K562 (cell line): ENCODE results near the gene ST14. TPM values are rescaled to one million over a fixed set of nuclear protein-coding genes. Genes with fewer than 3 reads are reported as not detected.

Experiments
- CBX3 ChIP-seq, 2 experiments: IDR thresholded peaks; 1 replicate in 1 of 2; 2 replicates in 1 of 2; pipeline ENCODE4 v1.6.1; 2012; ENCODE audit warnings: inconsistent platforms in 2 of 2, low read length in 2 of 2, borderline replicate concordance in 1 of 2, control low read depth in 1 of 2
- CHCHD3 ChIP-seq: fragments of 250-450 bp; sonication (Bioruptor Pico); IDR thresholded peaks from 2 replicates; pipeline ENCODE4 v2.1.2; 2022; ENCODE audit warnings: mild to moderate bottlenecking
- EZH2 ChIP-seq: IDR thresholded peaks from 2 replicates; pipeline ENCODE4 v1.6.1; 2012; ENCODE audit warnings: low read depth, mild to moderate bottlenecking, inconsistent platforms, low read length, borderline replicate concordance
- FOS ChIP-seq: IDR thresholded peaks from 3 replicates; pipeline ENCODE4 v1.6.1; 2011; ENCODE audit not compliant: insufficient read length; ENCODE audit errors: extremely low read depth
- MAFF ChIP-seq: IDR thresholded peaks from 2 replicates; pipeline ENCODE4 v1.6.1; 2012; ENCODE audit warnings: low read length, improper control_type of control experiment
- MAFG ChIP-seq: fragments of 450-650 bp; conservative IDR thresholded peaks from 2 replicates; pipeline ENCODE4 v1.6.1; 2016; ENCODE audit warnings: missing genetic modification characterization, missing compliant biosample characterization
- MAX ChIP-seq: sonication (generic); formaldehyde crosslinking; IDR thresholded peaks from 2 replicates; pipeline ENCODE4 v1.9.0; 2022; ENCODE audit warnings: mild to moderate bottlenecking, missing genetic modification reagents
- MCM5 ChIP-seq: fragments of 450-650 bp; IDR thresholded peaks from 2 replicates; pipeline ENCODE4 v1.6.1; 2016; ENCODE audit warnings: low read depth
- MTA3 ChIP-seq: fragments of 450-650 bp; formaldehyde crosslinking; IDR thresholded peaks from 2 replicates; pipeline ENCODE4 v1.6.1; 2017; ENCODE audit warnings: mild to moderate bottlenecking, borderline replicate concordance
- NFYB ChIP-seq: IDR thresholded peaks from 2 replicates; pipeline ENCODE4 v1.6.1; 2011; ENCODE audit warnings: mild to moderate bottlenecking, moderate library complexity; ENCODE audit not compliant: insufficient read length; ENCODE audit errors: extremely low read depth
- NR2C2 ChIP-seq, 2 experiments: fragments of 200-800 bp in 1 of 2; sonication (Bioruptor generic) in 1 of 2; sonication (generic) in 1 of 2; formaldehyde crosslinking in 1 of 2; IDR thresholded peaks; 2 replicates each; pipeline versions ENCODE4 v1.6.1 to v1.8.0; 2016 to 2022; ENCODE audit warnings: mild to moderate bottlenecking in 1 of 2, missing compliant biosample characterization in 1 of 2, missing genetic modification characterization in 1 of 2, missing genetic modification reagents in 1 of 2
- PML ChIP-seq: IDR thresholded peaks from 2 replicates; pipeline ENCODE4 v1.6.1; 2012; ENCODE audit warnings: low read length, inconsistent platforms
- RBM17 ChIP-seq: fragments of 200-400 bp; formaldehyde crosslinking; IDR thresholded peaks from 2 replicates; pipeline ENCODE4 v1.6.1; 2017; ENCODE audit warnings: low read depth, mild to moderate bottlenecking, low read length, borderline replicate concordance
- SPI1 ChIP-seq: IDR thresholded peaks from 2 replicates; pipeline ENCODE4 v1.6.1; 2011; ENCODE audit warnings: low read depth, low read length, control low read depth, borderline replicate concordance
- TAL1 ChIP-seq: fragments of 450-650 bp; IDR thresholded peaks from 2 replicates; pipeline ENCODE4 v1.6.1; 2016; ENCODE audit warnings: mild to moderate bottlenecking
- TCF15 ChIP-seq: fragments of 250-450 bp; sonication (Bioruptor Pico); IDR thresholded peaks from 2 replicates; pipeline ENCODE4 v1.8.0; 2022; ENCODE audit warnings: moderate library complexity, mild to moderate bottlenecking, inconsistent platforms
- TCF7L2 ChIP-seq: fragments of 150-350 bp; IDR thresholded peaks from 2 replicates; pipeline ENCODE4 v1.6.1; 2016; ENCODE audit warnings: low read depth, mild to moderate bottlenecking, low read length, moderate library complexity
- TOE1 ChIP-seq, 2 experiments: fragments of 450-650 bp in 1 of 2; sonication (generic) in 1 of 2; formaldehyde crosslinking in 1 of 2; IDR thresholded peaks; 2 replicates each; pipeline versions ENCODE4 v1.7.1 to v1.8.0; 2016 to 2022; ENCODE audit warnings: borderline replicate concordance in 2 of 2, mild to moderate bottlenecking in 2 of 2, antibody characterized with exemption in 1 of 2, inconsistent platforms in 1 of 2, low read depth in 1 of 2, missing genetic modification reagents in 1 of 2, moderate library complexity in 1 of 2
- U2AF1 ChIP-seq: fragments of 200-400 bp; formaldehyde crosslinking; optimal IDR thresholded peaks from 2 replicates; pipeline ENCODE3; 2017; ENCODE audit warnings: mild to moderate bottlenecking, low read depth, low read length, moderate library complexity
- ZBTB49 ChIP-seq: sonication (generic); formaldehyde crosslinking; IDR thresholded peaks from 2 replicates; pipeline ENCODE4 v1.8.0; 2022; ENCODE audit warnings: missing genetic modification reagents, mild to moderate bottlenecking, borderline replicate concordance
- ZFP30 ChIP-seq: fragments of 250-450 bp; sonication (Bioruptor Pico); IDR thresholded peaks from 2 replicates; pipeline ENCODE4 v1.8.0; 2022; ENCODE audit warnings: moderate library complexity, mild to moderate bottlenecking, inconsistent platforms, borderline replicate concordance
- ZNF589 ChIP-seq: fragments of 200-800 bp; sonication (Bioruptor generic); IDR thresholded peaks from 2 replicates; pipeline ENCODE4 v1.6.1; 2016; ENCODE audit warnings: low read depth, missing genetic modification characterization, missing compliant biosample characterization
- ZNF778 ChIP-seq: fragments of 450-650 bp; formaldehyde crosslinking; IDR thresholded peaks from 2 replicates; pipeline ENCODE4 v1.4.0; 2020; ENCODE audit warnings: mild to moderate bottlenecking, moderate library complexity
- polyA plus RNA-seq, 8 experiments: library from polyadenylated mRNA; depleted of rRNA in 4 of 8; stranded (reverse) in 5 of 8; unstranded in 3 of 8; fragments of >200 nt; fragmentation: Nextera tagmentation in 2 of 8; fragmentation: Illumina TruSeq in 1 of 8; extraction: Ambion mirVana in 2 of 8; extraction: Trizol in 1 of 8; gene quantifications; 2 replicates each; pipeline versions ENCODE4 v1.2.1 to v1.2.3, GENCODE V29; 2011 to 2014; ENCODE audit warnings: inconsistent platforms in 1 of 8, missing spikeins in 1 of 8
- total RNA-seq, 7 experiments: library from RNA; depleted of rRNA in 6 of 7; stranded (reverse); fragments of >200 nt in 6 of 7; fragmentation: Illumina TruSeq in 2 of 7; extraction: Trizol in 2 of 7; gene quantifications; 2 replicates each; pipeline versions ENCODE4 v1.2.1 to v1.2.3, GENCODE V29; 2011 to 2021; ENCODE audit warnings: low replicate concordance in 1 of 7
- TF ChIP-seq, protein P1 (sequence below): IDR thresholded peaks from 2 replicates; pipeline ENCODE4 v1.6.1; 2011; ENCODE audit not compliant: insufficient read length; ENCODE audit errors: extremely low read depth

ST14 gene
- total and polyA plus RNA-seq, 9 of the 15 experiments (the other 6 are each of a cell fraction or from before 2014, with no cell fraction given) = 0.08 to 0.20 TPM; not detected in 7

DNA sequence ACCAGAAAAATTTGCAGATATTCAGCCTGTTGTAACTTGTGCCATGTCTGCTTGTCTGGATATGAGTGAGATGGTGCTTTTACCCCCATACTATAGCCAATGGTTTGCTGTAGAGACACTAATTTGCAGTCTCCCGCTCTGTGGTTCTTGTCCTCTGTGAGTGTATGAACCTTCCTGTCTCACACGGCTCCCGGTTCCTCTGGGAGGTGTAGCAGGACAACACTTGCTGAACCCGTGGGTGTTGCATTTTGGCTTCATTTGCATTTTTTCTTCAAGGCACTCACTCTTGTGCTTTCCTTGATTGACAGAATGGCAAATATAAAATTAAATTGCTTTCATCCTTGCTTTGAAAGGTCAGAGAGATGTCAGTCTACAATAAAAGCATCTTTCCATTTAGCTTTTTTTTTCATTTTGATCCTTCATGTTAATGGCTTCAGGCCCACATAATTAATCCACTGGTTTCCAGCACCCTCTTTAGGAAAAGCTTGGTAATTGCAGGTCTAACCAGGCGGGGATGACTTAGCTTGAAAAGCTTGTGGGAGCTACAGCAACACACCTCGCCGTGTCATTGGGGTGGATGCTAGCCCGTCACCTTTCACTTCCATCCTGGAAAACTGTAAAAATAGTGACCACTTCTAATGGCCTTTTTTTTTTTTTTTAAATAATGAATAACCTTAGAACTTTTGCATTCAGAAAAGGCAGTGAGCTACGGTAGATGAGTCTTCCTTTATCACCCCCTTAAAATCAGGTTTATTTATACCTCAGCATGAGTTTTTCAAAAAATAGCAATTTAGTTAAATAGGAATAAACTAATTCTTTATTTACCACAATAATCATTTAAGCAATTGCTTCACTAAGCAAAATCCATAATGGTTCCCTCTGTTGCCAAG is 27.4 kb upstream of the ST14 start (continued):
- TF ChIP-seq EZH2 (no peak), ZNF589 (CRISPR knock-in tag) (no peak), TCF7L2 (no peak), ZBTB49 (CRISPR knock-in tag) (no peak), MAFF (peak; percentile 58; the same call in 1 of the 2 replicates), MAX (CRISPR knock-in tag) (no peak), TOE1 (IDR thresholded peaks at IDR 0.05; ENCODE audit: borderline replicate concordance) (no peak), TOE1 (CRISPR knock-in tag; IDR thresholded peaks at IDR 0.05; ENCODE audit: borderline replicate concordance, low read depth) (no peak), TCF15 (no peak), SPI1 (no peak), MCM5 (no peak), ZFP30 (no peak), ZNF778 (CRISPR knock-in tag) (no peak), NFYB (no peak), PML (no peak), RBM17 (no peak), CHCHD3 (no peak), FOS (no peak), U2AF1 (no peak), CBX3 (IDR thresholded peaks at IDR 0.05; ENCODE audit: borderline replicate concordance in 1 of 2, low read length in 2 of 2) (no peak), MAFG (tag) (peak; percentile 65; the same call in 1 of the 2 replicates), MTA3 (no peak), NR2C2 (CRISPR knock-in tag; IDR thresholded peaks at IDR 0.05) (no peak), NR2C2 (tag; IDR thresholded peaks at IDR 0.05) (no peak), TAL1 (no peak)
- TF ChIP-seq, protein P1, sequence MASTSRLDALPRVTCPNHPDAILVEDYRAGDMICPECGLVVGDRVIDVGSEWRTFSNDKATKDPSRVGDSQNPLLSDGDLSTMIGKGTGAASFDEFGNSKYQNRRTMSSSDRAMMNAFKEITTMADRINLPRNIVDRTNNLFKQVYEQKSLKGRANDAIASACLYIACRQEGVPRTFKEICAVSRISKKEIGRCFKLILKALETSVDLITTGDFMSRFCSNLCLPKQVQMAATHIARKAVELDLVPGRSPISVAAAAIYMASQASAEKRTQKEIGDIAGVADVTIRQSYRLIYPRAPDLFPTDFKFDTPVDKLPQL = no peak
